GM12891 (cell line): ENCODE results near the gene LRRC8B.
"Not testable (repeated sequence)": the region's sequence is repeated elsewhere in the genome, so short reads cannot be mapped to it uniquely, and the experiment has no call there.

Source experiments
- POLR2A ChIP-seq: IDR thresholded peaks from 2 replicates; pipeline ENCODE4 v1.6.1; 2011; ENCODE audit warnings: low read depth, low read length, control low read depth
- POLR2AphosphoS5 ChIP-seq: IDR thresholded peaks from 2 replicates; pipeline ENCODE4 v1.6.1; 2011; ENCODE audit warnings: low read depth, low read length, control low read depth
- TAF1 ChIP-seq: IDR thresholded peaks from 2 replicates; pipeline ENCODE4 v1.6.1; 2011; ENCODE audit warnings: low read depth, low read length, control low read depth

DNA sequence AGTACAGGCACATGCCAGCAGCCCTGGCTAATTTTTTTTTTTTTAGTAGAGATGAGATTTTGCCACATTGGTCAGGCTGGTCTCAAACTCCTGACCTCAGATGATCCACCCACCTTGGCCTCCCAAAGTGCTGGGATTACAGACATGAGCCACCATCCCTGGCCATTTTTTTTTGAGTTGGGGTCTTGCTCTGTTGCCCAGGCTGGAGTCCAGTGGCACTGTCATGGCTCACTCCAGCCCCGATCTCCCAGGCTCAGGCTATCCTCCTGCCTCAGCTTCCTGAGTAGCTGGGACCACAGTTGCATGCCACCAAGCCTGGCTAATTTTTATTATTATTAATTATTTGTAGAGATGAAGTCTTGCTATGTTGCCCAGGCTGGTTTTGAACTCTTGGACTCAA lies 19.0 kb downstream of the LRRC8B start:
- not testable (repeated sequence) for TF ChIP-seq POLR2A, POLR2AphosphoS5, TAF1
